A204.1 (cell line): ENCODE measurements around the gene CD8B2.
"Not testable (repeated sequence)": the region's sequence is repeated elsewhere in the genome, so short reads cannot be mapped to it uniquely, and the experiment has no call there.

Experiments
- FAIRE-seq: peaks from 2 replicates; lab custom pipeline; 2012; peaks lifted over from hg19 to GRCh38; lab: Jason Lieb, UNC

Gene CD8B2

GRCh38 chr2:106552921-106553320 lies 65.8 kb downstream of the CD8B2 start:
- no peak for FAIRE-seq

- FAIRE-seq: no peak
These were observed 66.2 kb downstream of the CD8B2 start for GRCh38 chr2:106553321-106553720.

- no peak for FAIRE-seq
These were observed 67.2 kb downstream of the CD8B2 start for GRCh38 chr2:106554411-106554810.

GRCh38 chr2:106555053-106555452 lies 67.9 kb downstream of the CD8B2 start:
- no peak for FAIRE-seq

- FAIRE-seq: not testable (repeated sequence)
These were observed 72.6 kb downstream of the CD8B2 start for GRCh38 chr2:106559786-106560185.

- no peak for FAIRE-seq
These were observed 73.6 kb downstream of the CD8B2 start for GRCh38 chr2:106560773-106561172.

- no peak for FAIRE-seq
These were observed 74.2 kb downstream of the CD8B2 start for GRCh38 chr2:106561356-106561755.

GRCh38 chr2:106561803-106562202 lies 74.6 kb downstream of the CD8B2 start:
- FAIRE-seq: no peak

GRCh38 chr2:106562268-106563186 lies 75.4 kb downstream of the CD8B2 start:
- no peak for FAIRE-seq

- FAIRE-seq: no peak
These were observed 76.0 kb downstream of the CD8B2 start for GRCh38 chr2:106563195-106563594.

- no peak for FAIRE-seq
These were observed 78.4 kb downstream of the CD8B2 start for GRCh38 chr2:106565599-106565998.

GRCh38 chr2:106566050-106566449 lies 78.9 kb downstream of the CD8B2 start:
- FAIRE-seq: no peak

GRCh38 chr2:106566484-106566883 lies 79.3 kb downstream of the CD8B2 start:
- FAIRE-seq: not testable (repeated sequence)

- no peak for FAIRE-seq
These were observed 83.2 kb downstream of the CD8B2 start for GRCh38 chr2:106570316-106570715.
